Mesothelial cell of epicardium (in vitro differentiated cells): ENCODE results near the gene GADD45B. TPM values are rescaled to one million over a fixed set of nuclear protein-coding genes. Genes with fewer than 3 reads are reported as not detected.

ENCODE experiments used
- DNase-seq, 2 experiments: peaks; one replicate each; pipeline ENCODE4 v3.0.0; 2021; ENCODE audit warnings: low spot score in 2 of 2; ENCODE audit not compliant: unreplicated experiment in 2 of 2
- H3K27ac Mint-ChIP-seq: 2 replicates; pipeline ENCODE4 v1.8.0; 2021; ENCODE audit warnings: mixed read lengths
- H3K27me3 Mint-ChIP-seq: 2 replicates; pipeline ENCODE4 v1.8.0; 2021; ENCODE audit warnings: low read depth, mixed read lengths
- H3K36me3 Mint-ChIP-seq: 2 replicates; pipeline ENCODE4 v1.8.0; 2021; ENCODE audit warnings: mixed read lengths
- H3K4me1 Mint-ChIP-seq: 2 replicates; pipeline ENCODE4 v1.8.0; 2021; ENCODE audit warnings: mixed read lengths
- H3K4me3 Mint-ChIP-seq: 2 replicates; pipeline ENCODE4 v1.8.0; 2021; ENCODE audit warnings: mild to moderate bottlenecking, moderate library complexity, mixed read lengths
- H3K9me3 Mint-ChIP-seq: 2 replicates; pipeline ENCODE4 v1.8.0; 2021; ENCODE audit warnings: mixed read lengths
- total RNA-seq: library from RNA; stranded (reverse); gene quantifications from 3 replicates; pipeline ENCODE4 v1.2.1, GENCODE V29; 2021
- TF ChIP-seq, protein P1 (sequence below): fragments of 200-600 bp; sonication (generic); IDR thresholded peaks from one replicate; pipeline ENCODE4 v1.5.0; 2021; ENCODE audit warnings: antibody characterized with exemption; ENCODE audit not compliant: unreplicated experiment

GADD45B gene, protein sequence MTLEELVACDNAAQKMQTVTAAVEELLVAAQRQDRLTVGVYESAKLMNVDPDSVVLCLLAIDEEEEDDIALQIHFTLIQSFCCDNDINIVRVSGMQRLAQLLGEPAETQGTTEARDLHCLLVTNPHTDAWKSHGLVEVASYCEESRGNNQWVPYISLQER
- total RNA-seq: 80.0 to 84.4 TPM (median 84.1 TPM) in 3 replicates

DNA sequence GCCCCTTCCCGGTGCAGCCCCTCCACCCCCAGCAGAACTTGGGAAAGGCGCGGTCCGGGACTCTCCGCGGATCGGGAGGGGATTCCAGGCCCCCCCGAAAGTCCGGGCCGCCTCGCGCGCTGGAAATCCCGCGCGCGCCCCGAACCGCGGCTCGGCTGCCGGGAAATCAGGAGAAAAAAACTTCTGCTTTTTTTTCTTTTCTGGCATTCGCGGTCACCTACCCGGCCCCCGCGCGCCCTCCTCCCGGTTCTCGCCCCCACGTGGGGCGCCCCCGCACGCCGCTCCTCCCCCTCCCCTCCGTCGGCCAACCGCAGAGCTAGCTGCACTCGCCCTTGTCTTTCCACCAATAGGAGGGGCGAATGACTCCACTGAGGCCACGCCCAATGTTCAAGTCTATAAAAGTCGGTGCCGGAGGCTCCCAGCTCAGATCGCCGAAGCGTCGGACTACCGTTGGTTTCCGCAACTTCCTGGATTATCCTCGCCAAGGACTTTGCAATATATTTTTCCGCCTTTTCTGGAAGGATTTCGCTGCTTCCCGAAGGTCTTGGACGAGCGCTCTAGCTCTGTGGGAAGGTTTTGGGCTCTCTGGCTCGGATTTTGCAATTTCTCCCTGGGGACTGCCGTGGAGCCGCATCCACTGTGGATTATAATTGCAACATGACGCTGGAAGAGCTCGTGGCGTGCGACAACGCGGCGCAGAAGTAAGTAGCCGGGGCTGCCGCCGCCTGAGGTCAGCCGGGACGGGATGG, at the start of gene GADD45B:
Gene GADD45B (plus strand): TSS at position 426 of the 749 bp plus-strand sequence. CDS start 232 bp downstream, at position 658.
- Mint-ChIP-seq H3K36me3 (no peaks in the 10 kb centered on the region), H3K27me3 (no peaks in the 10 kb centered on the region), H3K9me3 (no peaks in the 10 kb centered on the region), H3K4me3 (peak within 1 kb of the TSS; percentile 95), H3K4me1 (peaks cover 20% of the 10 kb centered on the region), H3K27ac (peak within 1 kb of the TSS; percentile 99)
- TF ChIP-seq, protein P1, sequence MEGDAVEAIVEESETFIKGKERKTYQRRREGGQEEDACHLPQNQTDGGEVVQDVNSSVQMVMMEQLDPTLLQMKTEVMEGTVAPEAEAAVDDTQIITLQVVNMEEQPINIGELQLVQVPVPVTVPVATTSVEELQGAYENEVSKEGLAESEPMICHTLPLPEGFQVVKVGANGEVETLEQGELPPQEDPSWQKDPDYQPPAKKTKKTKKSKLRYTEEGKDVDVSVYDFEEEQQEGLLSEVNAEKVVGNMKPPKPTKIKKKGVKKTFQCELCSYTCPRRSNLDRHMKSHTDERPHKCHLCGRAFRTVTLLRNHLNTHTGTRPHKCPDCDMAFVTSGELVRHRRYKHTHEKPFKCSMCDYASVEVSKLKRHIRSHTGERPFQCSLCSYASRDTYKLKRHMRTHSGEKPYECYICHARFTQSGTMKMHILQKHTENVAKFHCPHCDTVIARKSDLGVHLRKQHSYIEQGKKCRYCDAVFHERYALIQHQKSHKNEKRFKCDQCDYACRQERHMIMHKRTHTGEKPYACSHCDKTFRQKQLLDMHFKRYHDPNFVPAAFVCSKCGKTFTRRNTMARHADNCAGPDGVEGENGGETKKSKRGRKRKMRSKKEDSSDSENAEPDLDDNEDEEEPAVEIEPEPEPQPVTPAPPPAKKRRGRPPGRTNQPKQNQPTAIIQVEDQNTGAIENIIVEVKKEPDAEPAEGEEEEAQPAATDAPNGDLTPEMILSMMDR: no peak
- DNase-seq: peak; percentile 97 to 99

DNA sequence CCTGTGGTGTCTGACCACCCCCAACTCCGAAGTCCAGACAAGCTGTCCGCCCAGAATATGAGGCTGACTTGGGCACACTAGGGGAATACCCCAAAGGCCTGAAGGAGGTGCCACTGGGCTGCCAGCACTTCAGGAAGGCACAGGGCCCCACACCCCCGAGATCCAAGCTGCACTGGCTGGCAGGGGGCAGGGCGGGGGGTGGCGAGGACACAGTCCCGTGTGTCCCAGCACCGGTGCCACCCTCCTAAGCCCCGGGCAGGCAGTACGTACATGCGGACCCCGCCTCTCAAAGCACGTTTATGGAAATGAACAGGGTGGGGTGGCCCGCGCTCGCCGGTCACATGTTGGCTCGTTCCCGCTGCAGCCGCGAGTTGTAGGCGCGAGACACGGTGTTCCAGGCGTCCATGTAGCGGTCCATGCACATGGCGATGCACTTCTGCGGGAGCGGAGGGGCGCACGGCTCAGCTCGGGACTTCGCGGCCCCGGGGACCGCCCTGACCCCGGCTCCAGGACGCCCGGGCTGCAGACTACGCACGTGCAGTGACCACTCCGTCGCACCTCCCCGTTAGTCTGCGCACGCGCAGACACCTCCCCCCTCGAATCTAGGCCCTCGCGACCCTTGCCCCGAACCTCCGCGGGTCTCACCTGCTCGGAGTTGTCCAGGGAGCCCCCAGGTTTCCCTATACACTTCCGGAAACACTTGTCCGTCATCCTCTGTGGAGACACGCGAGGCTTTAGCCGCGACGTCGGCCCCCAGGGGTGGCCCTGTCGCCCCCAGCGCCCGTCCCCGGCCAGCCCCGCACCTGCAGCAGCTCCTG, 49.1 kb upstream of the GADD45B start:
- Mint-ChIP-seq H3K4me1 (peaks cover 10% of the 10 kb centered on the region), H3K27ac (peak overlapping the region; percentile 97), H3K36me3 (no peaks in the 10 kb centered on the region), H3K9me3 (no peaks in the 10 kb centered on the region), H3K4me3 (peak overlapping the region; percentile 88), H3K27me3 (no peaks in the 10 kb centered on the region)
- DNase-seq: peak in 1 of 2 experiments; percentile 62
- TF ChIP-seq, protein P1: no peak

DNA sequence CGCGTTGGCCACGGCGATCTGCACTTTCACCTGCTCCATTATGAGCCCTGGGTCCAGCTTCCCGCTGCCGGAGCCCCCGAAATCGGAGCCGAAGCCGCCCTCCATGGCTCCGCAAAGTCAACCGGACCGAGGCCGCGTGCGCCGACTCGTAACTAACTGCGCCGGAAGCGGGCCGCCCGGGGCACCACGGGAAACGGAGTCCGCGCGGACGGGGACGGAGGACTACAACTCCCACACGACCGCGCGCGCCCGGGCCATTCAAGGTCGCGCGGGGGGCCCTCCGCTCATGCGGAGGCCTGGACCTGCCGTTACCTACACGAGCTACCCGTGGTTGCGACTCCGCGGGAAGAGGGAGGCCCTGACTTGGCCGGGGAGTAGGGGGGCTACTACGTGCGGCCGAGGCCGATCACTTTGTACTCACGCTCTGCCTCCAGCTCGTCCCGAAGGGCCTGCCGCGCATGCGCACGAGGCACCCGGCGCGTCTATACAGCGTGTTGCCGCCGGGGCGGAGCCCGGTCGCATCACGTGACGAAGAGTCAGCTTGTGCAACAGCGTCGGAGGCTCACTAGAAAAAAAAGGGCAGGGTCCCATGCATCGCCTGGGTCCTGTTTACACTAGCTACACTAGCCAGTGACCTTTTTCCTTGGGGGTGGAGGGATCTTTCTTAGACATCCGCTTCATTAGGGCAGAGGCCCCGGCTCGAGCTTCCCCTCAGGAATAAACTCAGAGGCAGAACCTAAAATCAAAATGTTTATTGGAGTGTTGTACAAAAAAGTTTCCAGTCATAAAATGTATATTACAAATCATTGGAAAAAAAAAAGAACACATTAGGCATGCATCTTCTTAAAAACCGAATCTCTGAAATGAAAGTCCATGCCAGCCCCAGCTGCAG, 48.3 kb upstream of the GADD45B start, which contains the start of gene TIMM13:
Gene TIMM13 (minus strand): TSS at position 158 of the 892 bp plus-strand sequence. CDS start 53 bp downstream, at position 105.
- Mint-ChIP-seq H3K27ac (peak within 1 kb of the TSS; percentile 97), H3K36me3 (no peaks in the 10 kb centered on the region), H3K4me3 (peak within 1 kb of the TSS; percentile 88), H3K27me3 (no peaks in the 10 kb centered on the region), H3K4me1 (peaks cover 10% of the 10 kb centered on the region), H3K9me3 (no peaks in the 10 kb centered on the region)
- peak; percentile 97 to 98 for DNase-seq
- TF ChIP-seq, protein P1: no peak

DNA sequence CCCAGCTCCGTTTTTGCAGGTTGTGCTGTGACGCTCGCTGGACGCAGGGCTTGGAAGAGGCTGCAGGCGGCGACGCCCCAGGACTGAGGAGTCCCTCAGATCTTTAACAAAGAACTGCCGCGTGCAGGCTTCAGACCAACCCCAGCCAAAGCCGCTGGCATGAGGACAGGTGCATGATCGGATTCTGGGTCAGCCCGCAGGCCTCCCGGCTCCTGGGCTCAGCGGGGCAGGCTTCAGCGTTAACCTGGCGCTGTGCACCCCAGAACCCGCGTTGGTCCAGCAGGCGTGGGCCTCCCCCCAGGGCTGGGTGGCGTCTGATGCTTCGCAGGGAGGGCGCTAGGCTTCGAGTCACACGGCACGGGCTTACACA, 47.6 kb upstream of the GADD45B start:
- Mint-ChIP-seq H3K9me3 (no peaks in the 10 kb centered on the region), H3K27ac (no peak overlapping the region)
- DNase-seq: no peak

More for the DNA sequence above, 47.6 kb upstream of the GADD45B start:
- no peaks in the 10 kb centered on the region for H3K36me3 Mint-ChIP-seq
- peak overlapping the region; percentile 88 for H3K4me3 Mint-ChIP-seq
- TF ChIP-seq, protein P1: no peak
- no peaks in the 10 kb centered on the region for H3K27me3 Mint-ChIP-seq
- H3K4me1 Mint-ChIP-seq: peaks cover 10% of the 10 kb centered on the region
